ENCODE results near the gene ORC4.
A peak's percentile ranks its signal among the peaks of the same experiment; 100 is the strongest.

Gene ORC4

GRCh38 chr2:147923846-147924245 lies 96.7 kb downstream of the ORC4 start:
- H3K36me3 ChIP-seq (ENCODE audit: control insufficient read depth in 4 of 4, insufficient read depth in 4 of 4, low read length in 3 of 4) = peaks cover 0 to 5% (median 0%) of the 10 kb centered on the region in 4 experiments
- ChIA-PET POLR2A (no interaction called here), CTCF (no interaction called here)
- no peak overlapping the region for H3K27ac ChIP-seq (ENCODE audit: insufficient read depth in 1 of 2, low read depth in 1 of 2, low read length in 2 of 2, poor library complexity in 1 of 2, severe bottlenecking in 2 of 2)
- 100% methylated on average over 3 of the region's 3 CpGs for WGBS (ENCODE audit: insufficient coverage)
- no peak overlapping the region for H3K4me3 ChIP-seq (ENCODE audit: control insufficient read depth in 1 of 7, extremely low read depth in 1 of 7, insufficient read depth in 4 of 7, low read depth in 2 of 7, low read length in 6 of 7)
- peaks cover 0 to 11% (median 4%) of the 10 kb centered on the region in 4 experiments for H3K4me1 ChIP-seq (ENCODE audit: control extremely low read depth in 1 of 4, control insufficient read depth in 4 of 4, insufficient read depth in 4 of 4, low read length in 3 of 4)
- no peaks in the 10 kb centered on the region for H3K27me3 ChIP-seq (replicated peaks in 2 of 5; ENCODE audit: control insufficient read depth in 4 of 5, insufficient read depth in 5 of 5, low read length in 4 of 5)
- no peak for DNase-seq
- no peaks in the 10 kb centered on the region for H3K9me3 ChIP-seq (ENCODE audit: control extremely low read depth in 1 of 5, control insufficient read depth in 4 of 5, insufficient read depth in 2 of 5, low read depth in 1 of 5, low read length in 4 of 5)

GRCh38 chr2:147917161-147917560 lies 103.4 kb downstream of the ORC4 start:
- Histone ChIP-seq H3K4me3 (ENCODE audit: control insufficient read depth in 1 of 7, extremely low read depth in 1 of 7, insufficient read depth in 4 of 7, low read depth in 2 of 7, low read length in 6 of 7) (no peak overlapping the region), H3K27ac (ENCODE audit: insufficient read depth in 1 of 2, low read depth in 1 of 2, low read length in 2 of 2, poor library complexity in 1 of 2, severe bottlenecking in 2 of 2) (no peak overlapping the region), H3K36me3 (ENCODE audit: control insufficient read depth in 4 of 4, insufficient read depth in 4 of 4, low read length in 3 of 4) (no peaks in the 10 kb centered on the region), H3K4me1 (ENCODE audit: control extremely low read depth in 1 of 4, control insufficient read depth in 4 of 4, insufficient read depth in 4 of 4, low read length in 3 of 4) (peaks cover 0 to 6% (median 2%) of the 10 kb centered on the region in 4 experiments), H3K27me3 (replicated peaks in 2 of 5; ENCODE audit: control insufficient read depth in 4 of 5, insufficient read depth in 5 of 5, low read length in 4 of 5) (no peaks in the 10 kb centered on the region), H3K9me3 (ENCODE audit: control extremely low read depth in 1 of 5, control insufficient read depth in 4 of 5, insufficient read depth in 2 of 5, low read depth in 1 of 5, low read length in 4 of 5) (no peaks in the 10 kb centered on the region)
- ChIA-PET POLR2A (no interaction called here), CTCF (interaction anchor here (1.0 kb wide), 1 partner anchor 872 kb away, joined by 4 read pairs; no protein-coding TSS in a partner anchor)
- no peak for DNase-seq
- 100% methylated on average over 2 of the region's 4 CpGs for WGBS (ENCODE audit: insufficient coverage)

GRCh38 chr2:147916723-147917122 lies 103.8 kb downstream of the ORC4 start:
- peaks cover 0 to 6% (median 2%) of the 10 kb centered on the region in 4 experiments for H3K4me1 ChIP-seq (ENCODE audit: control extremely low read depth in 1 of 4, control insufficient read depth in 4 of 4, insufficient read depth in 4 of 4, low read length in 3 of 4)
- no peak overlapping the region for H3K4me3 ChIP-seq (ENCODE audit: control insufficient read depth in 1 of 7, extremely low read depth in 1 of 7, insufficient read depth in 4 of 7, low read depth in 2 of 7, low read length in 6 of 7)
- ChIA-PET POLR2A (no interaction called here), CTCF (interaction anchor here (1.0 kb wide), 1 partner anchor 872 kb away, joined by 4 read pairs; no protein-coding TSS in a partner anchor)
- H3K9me3 ChIP-seq (ENCODE audit: control extremely low read depth in 1 of 5, control insufficient read depth in 4 of 5, insufficient read depth in 2 of 5, low read depth in 1 of 5, low read length in 4 of 5) = no peaks in the 10 kb centered on the region
- no peaks in the 10 kb centered on the region for H3K36me3 ChIP-seq (ENCODE audit: control insufficient read depth in 4 of 4, insufficient read depth in 4 of 4, low read length in 3 of 4)
- peak in 1 of 3 donors; percentile 6 for DNase-seq
- no peak overlapping the region for H3K27ac ChIP-seq (ENCODE audit: insufficient read depth in 1 of 2, low read depth in 1 of 2, low read length in 2 of 2, poor library complexity in 1 of 2, severe bottlenecking in 2 of 2)
- no CpG with 5 or more reads among the region's 4 CpGs for WGBS (ENCODE audit: insufficient coverage)
- H3K27me3 ChIP-seq (replicated peaks in 2 of 5; ENCODE audit: control insufficient read depth in 4 of 5, insufficient read depth in 5 of 5, low read length in 4 of 5) = no peaks in the 10 kb centered on the region

GRCh38 chr2:147916067-147916466 lies 104.5 kb downstream of the ORC4 start:
- no peak overlapping the region for H3K4me3 ChIP-seq (ENCODE audit: control insufficient read depth in 1 of 7, extremely low read depth in 1 of 7, insufficient read depth in 4 of 7, low read depth in 2 of 7, low read length in 6 of 7)
- DNase-seq = no peak
- no CpG with 5 or more reads among the region's 2 CpGs for WGBS (ENCODE audit: insufficient coverage)
- H3K27me3 ChIP-seq (replicated peaks in 2 of 5; ENCODE audit: control insufficient read depth in 4 of 5, insufficient read depth in 5 of 5, low read length in 4 of 5) = no peaks in the 10 kb centered on the region
- no peak overlapping the region for H3K27ac ChIP-seq (ENCODE audit: insufficient read depth in 1 of 2, low read depth in 1 of 2, low read length in 2 of 2, poor library complexity in 1 of 2, severe bottlenecking in 2 of 2)
- CTCF ChIA-PET = interaction anchor here (0.9 to 1.3 kb wide), 3 partner anchors 12 to 871 kb away, joined by 4 to 6 read pairs (median 5); no protein-coding TSS in a partner anchor
- no peaks in the 10 kb centered on the region for H3K9me3 ChIP-seq (ENCODE audit: control extremely low read depth in 1 of 5, control insufficient read depth in 4 of 5, insufficient read depth in 2 of 5, low read depth in 1 of 5, low read length in 4 of 5)
- H3K36me3 ChIP-seq (ENCODE audit: control insufficient read depth in 4 of 4, insufficient read depth in 4 of 4, low read length in 3 of 4) = no peaks in the 10 kb centered on the region
- POLR2A ChIA-PET = interaction anchor here (0.6 kb wide), 1 partner anchor 845 kb away, joined by 3 read pairs; no protein-coding TSS in a partner anchor
- H3K4me1 ChIP-seq (ENCODE audit: control extremely low read depth in 1 of 4, control insufficient read depth in 4 of 4, insufficient read depth in 4 of 4, low read length in 3 of 4) = peaks cover 0 to 6% (median 2%) of the 10 kb centered on the region in 4 experiments

- no peaks in the 10 kb centered on the region for H3K9me3 ChIP-seq (ENCODE audit: control extremely low read depth in 1 of 5, control insufficient read depth in 4 of 5, insufficient read depth in 2 of 5, low read depth in 1 of 5, low read length in 4 of 5)
- peaks cover 0 to 6% (median 2%) of the 10 kb centered on the region in 4 experiments for H3K4me1 ChIP-seq (ENCODE audit: control extremely low read depth in 1 of 4, control insufficient read depth in 4 of 4, insufficient read depth in 4 of 4, low read length in 3 of 4)
- ChIA-PET CTCF (interaction anchor here (0.6 to 5.9 kb wide), 3 partner anchors 552 to 869 kb away, joined by 3 to 57 read pairs (median 47); no protein-coding TSS in a partner anchor), POLR2A (no interaction called here)
- no peak overlapping the region for H3K27ac ChIP-seq (ENCODE audit: insufficient read depth in 1 of 2, low read depth in 1 of 2, low read length in 2 of 2, poor library complexity in 1 of 2, severe bottlenecking in 2 of 2)
- peak; percentile 22 to 69 (median 64) for DNase-seq
- no peaks in the 10 kb centered on the region for H3K27me3 ChIP-seq (replicated peaks in 2 of 5; ENCODE audit: control insufficient read depth in 4 of 5, insufficient read depth in 5 of 5, low read length in 4 of 5)
- no peak overlapping the region for H3K4me3 ChIP-seq (ENCODE audit: control insufficient read depth in 1 of 7, extremely low read depth in 1 of 7, insufficient read depth in 4 of 7, low read depth in 2 of 7, low read length in 6 of 7)
- no CpG with 5 or more reads among the region's 3 CpGs for WGBS (ENCODE audit: insufficient coverage)
- no peaks in the 10 kb centered on the region for H3K36me3 ChIP-seq (ENCODE audit: control insufficient read depth in 4 of 4, insufficient read depth in 4 of 4, low read length in 3 of 4)
Observed at GRCh38 chr2:147913701-147914480, 106.6 kb downstream of the ORC4 start.

- ChIA-PET CTCF (interaction anchor here (0.6 to 5.9 kb wide), 9 partner anchors 9 to 1179 kb away, joined by 3 to 57 read pairs (median 4); no protein-coding TSS in a partner anchor), POLR2A (no interaction called here)
- no peaks in the 10 kb centered on the region for H3K9me3 ChIP-seq (ENCODE audit: control extremely low read depth in 1 of 5, control insufficient read depth in 4 of 5, insufficient read depth in 2 of 5, low read depth in 1 of 5, low read length in 4 of 5)
- H3K36me3 ChIP-seq (ENCODE audit: control insufficient read depth in 4 of 4, insufficient read depth in 4 of 4, low read length in 3 of 4) = no peaks in the 10 kb centered on the region
- H3K27me3 ChIP-seq (replicated peaks in 2 of 5; ENCODE audit: control insufficient read depth in 4 of 5, insufficient read depth in 5 of 5, low read length in 4 of 5) = no peaks in the 10 kb centered on the region
- DNase-seq = peak; percentile 65 to 86 (median 77)
- H3K27ac ChIP-seq (ENCODE audit: insufficient read depth in 1 of 2, low read depth in 1 of 2, low read length in 2 of 2, poor library complexity in 1 of 2, severe bottlenecking in 2 of 2) = no peak overlapping the region
- no CpG with 5 or more reads among the region's 2 CpGs for WGBS (ENCODE audit: insufficient coverage)
- H3K4me1 ChIP-seq (ENCODE audit: control extremely low read depth in 1 of 4, control insufficient read depth in 4 of 4, insufficient read depth in 4 of 4, low read length in 3 of 4) = peaks cover 0 to 6% (median 2%) of the 10 kb centered on the region in 4 experiments
- H3K4me3 ChIP-seq (ENCODE audit: control insufficient read depth in 1 of 7, extremely low read depth in 1 of 7, insufficient read depth in 4 of 7, low read depth in 2 of 7, low read length in 6 of 7) = no peak overlapping the region
Observed at GRCh38 chr2:147910990-147911473, 109.5 kb downstream of the ORC4 start.

- Histone ChIP-seq H3K27me3 (replicated peaks in 2 of 5; ENCODE audit: control insufficient read depth in 4 of 5, insufficient read depth in 5 of 5, low read length in 4 of 5) (no peaks in the 10 kb centered on the region), H3K27ac (ENCODE audit: insufficient read depth in 1 of 2, low read depth in 1 of 2, low read length in 2 of 2, poor library complexity in 1 of 2, severe bottlenecking in 2 of 2) (no peak overlapping the region), H3K9me3 (ENCODE audit: control extremely low read depth in 1 of 5, control insufficient read depth in 4 of 5, insufficient read depth in 2 of 5, low read depth in 1 of 5, low read length in 4 of 5) (no peaks in the 10 kb centered on the region), H3K4me1 (ENCODE audit: control extremely low read depth in 1 of 4, control insufficient read depth in 4 of 4, insufficient read depth in 4 of 4, low read length in 3 of 4) (peaks cover 0 to 6% (median 2%) of the 10 kb centered on the region in 4 experiments), H3K36me3 (ENCODE audit: control insufficient read depth in 4 of 4, insufficient read depth in 4 of 4, low read length in 3 of 4) (no peaks in the 10 kb centered on the region), H3K4me3 (ENCODE audit: control insufficient read depth in 1 of 7, extremely low read depth in 1 of 7, insufficient read depth in 4 of 7, low read depth in 2 of 7, low read length in 6 of 7) (no peak overlapping the region)
- DNase-seq = no peak
- CTCF ChIA-PET = interaction anchor here (0.6 to 5.9 kb wide), 10 partner anchors 16 to 1183 kb away, joined by 3 to 57 read pairs (median 4); partner anchors contain the start of gene ACVR2A
- POLR2A ChIA-PET = no interaction called here
- no CpG with 5 or more reads among the region's 2 CpGs for WGBS (ENCODE audit: insufficient coverage)
Observed at GRCh38 chr2:147909178-147909577, 111.4 kb downstream of the ORC4 start.

Measured in common myeloid progenitor, CD34-positive (primary cell).